Embryonic facial prominence (tissue), 1 donor: Measurements from ENCODE around the gene KCNH5.

Experiments
- DNase-seq: peaks from one replicate; pipeline ENCODE4 v3.0.0-alpha.2; 2016; ENCODE audit errors: extremely low spot score

Gene KCNH5

GRCh38 chr14:63006531-63006930 lies 38.7 kb downstream of the KCNH5 start:
- DNase-seq: no peak

- no peak for DNase-seq
Measured at GRCh38 chr14:62994096-62994495, 51.2 kb downstream of the KCNH5 start.

GRCh38 chr14:62988967-62989366 lies 56.3 kb downstream of the KCNH5 start:
- no peak for DNase-seq

GRCh38 chr14:62983821-62984220 lies 61.4 kb downstream of the KCNH5 start:
- no peak for DNase-seq

GRCh38 chr14:62980693-62981092 lies 64.6 kb downstream of the KCNH5 start:
- DNase-seq: no peak

GRCh38 chr14:62957562-62957961 lies 87.7 kb downstream of the KCNH5 start:
- no peak for DNase-seq

- no peak for DNase-seq
Measured at GRCh38 chr14:62956413-62956812, 88.8 kb downstream of the KCNH5 start.

GRCh38 chr14:62954165-62954564 lies 91.1 kb downstream of the KCNH5 start:
- DNase-seq: no peak

- DNase-seq: no peak
Measured at GRCh38 chr14:62952226-62952625, 93.0 kb downstream of the KCNH5 start.

- DNase-seq: no peak
Measured at GRCh38 chr14:62947301-62947700, 98.0 kb downstream of the KCNH5 start.

GRCh38 chr14:62946221-62946620 lies 99.0 kb downstream of the KCNH5 start:
- DNase-seq: no peak

GRCh38 chr14:62943202-62943601 lies 102.1 kb downstream of the KCNH5 start:
- no peak for DNase-seq

- no peak for DNase-seq
Measured at GRCh38 chr14:62939970-62940369, 105.3 kb downstream of the KCNH5 start.

- DNase-seq: no peak
Measured at GRCh38 chr14:62938778-62939177, 106.5 kb downstream of the KCNH5 start.

- DNase-seq: no peak
Measured at GRCh38 chr14:62934439-62934838, 110.8 kb downstream of the KCNH5 start.

GRCh38 chr14:62921466-62921865 lies 123.8 kb downstream of the KCNH5 start:
- no peak for DNase-seq

GRCh38 chr14:62916551-62916950 lies 128.7 kb downstream of the KCNH5 start:
- no peak for DNase-seq

GRCh38 chr14:62914873-62915272 lies 130.4 kb downstream of the KCNH5 start:
- DNase-seq: no peak

GRCh38 chr14:62914025-62914424 lies 131.2 kb downstream of the KCNH5 start:
- no peak for DNase-seq

- DNase-seq: no peak
Measured at GRCh38 chr14:62908506-62908905, 136.8 kb downstream of the KCNH5 start.

- DNase-seq: no peak
Measured at GRCh38 chr14:62905566-62905965, 139.7 kb downstream of the KCNH5 start.

- DNase-seq: no peak
Measured at GRCh38 chr14:62897771-62898170, 147.5 kb downstream of the KCNH5 start.

- no peak for DNase-seq
Measured at GRCh38 chr14:62896932-62897456, 148.3 kb downstream of the KCNH5 start.

- DNase-seq: no peak
Measured at GRCh38 chr14:62894736-62895135, 150.5 kb downstream of the KCNH5 start.

GRCh38 chr14:62889364-62889763 lies 155.9 kb downstream of the KCNH5 start:
- no peak for DNase-seq
